GM18517 (cell line): ENCODE results near the gene IL17C.

Source experiments
- ATAC-seq: cut with Tn5 transposase; IDR thresholded peaks from one replicate; pipeline ENCODE4 v1.9.1; 2021; ENCODE audit warnings: mild to moderate bottlenecking, moderate library complexity; ENCODE audit not compliant: unreplicated experiment

Gene IL17C

GRCh38 chr16:88626646-88627045 is 11.7 kb upstream of the IL17C start:
- no peak for ATAC-seq

GRCh38 chr16:88627531-88628411 is 10.6 kb upstream of the IL17C start:
- no peak for ATAC-seq

GRCh38 chr16:88628512-88628974 is 9.8 kb upstream of the IL17C start:
- no peak for ATAC-seq

GRCh38 chr16:88629835-88630234 is 8.5 kb upstream of the IL17C start:
- no peak for ATAC-seq

- ATAC-seq: no peak
These were observed 7.9 kb upstream of the IL17C start for GRCh38 chr16:88630433-88630832.

GRCh38 chr16:88630941-88631340 is 7.4 kb upstream of the IL17C start:
- ATAC-seq: no peak

GRCh38 chr16:88631384-88631783 is 7.0 kb upstream of the IL17C start:
- ATAC-seq: no peak

- ATAC-seq: no peak
These were observed 6.3 kb upstream of the IL17C start for GRCh38 chr16:88631920-88632586.

- ATAC-seq: no peak
These were observed 5.8 kb upstream of the IL17C start for GRCh38 chr16:88632587-88632930.

GRCh38 chr16:88633684-88634140 is 4.7 kb upstream of the IL17C start:
- ATAC-seq: peak; percentile 37

GRCh38 chr16:88634141-88634993 is 4.0 kb upstream of the IL17C start:
- peak; percentile 58 for ATAC-seq

GRCh38 chr16:88634994-88635670 is 3.2 kb upstream of the IL17C start:
- no peak for ATAC-seq

GRCh38 chr16:88635671-88636319 is 2.6 kb upstream of the IL17C start:
- ATAC-seq: no peak

- no peak for ATAC-seq
These were observed 1.7 kb upstream of the IL17C start for GRCh38 chr16:88636488-88637265.

- no peak for ATAC-seq
These were observed 1.1 kb downstream of the IL17C start for GRCh38 chr16:88639231-88640038.

- no peak for ATAC-seq
These were observed 1.7 kb downstream of the IL17C start for GRCh38 chr16:88640039-88640495.

- no peak for ATAC-seq
These were observed 2.3 kb downstream of the IL17C start for GRCh38 chr16:88640498-88641247.
